B cell (primary cell): ENCODE measurements around the gene SLC37A1. TPM values are rescaled to one million over a fixed set of nuclear protein-coding genes. Genes with fewer than 3 reads are reported as not detected.

ENCODE experiments used
- ATAC-seq: fragments of 200-7000 bp; cut with Tn5 transposase; one replicate; pipeline ENCODE4 v1.10.0; 2021; ENCODE audit warnings: low read depth, mild to moderate bottlenecking, moderate number of reproducible peaks, moderate library complexity
- CTCF ChIA-PET: fragments of 350-600 bp; sonication (Branson Sonifier 250); formaldehyde crosslinking; loops from one replicate; lab custom pipeline; 2021; ENCODE audit warnings: antibody characterized with exemption, inconsistent platforms; lab: Charles Lee
- POLR2A ChIA-PET: fragments of 350-600 bp; sonication (Branson Sonifier 250); formaldehyde crosslinking; loops from one replicate; lab custom pipeline; 2021; ENCODE audit warnings: antibody characterized with exemption; lab: Charles Lee
- DNase-seq: peaks from one replicate; pipeline ENCODE4 v3.0.0; 2013
- H2AFZ ChIP-seq: 2 replicates; pipeline ENCODE4 v1.6.1; 2012; ENCODE audit warnings: mild to moderate bottlenecking, low read depth, low read length; ENCODE audit not compliant: insufficient read depth, poor library complexity, severe bottlenecking
- H3K27ac ChIP-seq, 2 donors: 1 replicate in 1 of 2; 2 replicates in 1 of 2; pipeline ENCODE4 v1.5.1; 2012 to 2013; ENCODE audit warnings: low read length in 2 of 2, mild to moderate bottlenecking in 2 of 2, moderate library complexity in 1 of 2
- H3K27me3 ChIP-seq, 4 experiments: fragments of 200-600 bp in 1 of 4; sonication (generic) in 1 of 4; replicated peaks in 1 of 4; 1 replicate in 2 of 4; 2 replicates in 2 of 4; pipeline versions ENCODE4 v1.6.1 to v1.7.0; 2013 to 2016; ENCODE audit warnings: low read length in 3 of 4, mild to moderate bottlenecking in 2 of 4, mixed read lengths in 1 of 4, moderate library complexity in 1 of 4; ENCODE audit not compliant: insufficient read depth in 4 of 4, control insufficient read depth in 3 of 4; ENCODE audit errors: control extremely low read depth in 1 of 4
- H3K36me3 ChIP-seq, 2 experiments: replicated peaks in 1 of 2; 1 replicate in 1 of 2; 2 replicates in 1 of 2; pipeline versions ENCODE4 v1.6.1 to v1.7.1; 2013; ENCODE audit warnings: low read length in 1 of 2; ENCODE audit not compliant: insufficient read depth in 2 of 2, control insufficient read depth in 1 of 2; ENCODE audit errors: control extremely low read depth in 1 of 2, extremely low read depth in 1 of 2
- H3K4me1 ChIP-seq, 2 donors: fragments of 200-600 bp in 1 of 2; sonication (generic) in 1 of 2; 1 replicate in 1 of 2; 2 replicates in 1 of 2; pipeline versions ENCODE4 v1.5.1 to v1.6.1; 2013 to 2017; ENCODE audit warnings: low read length in 2 of 2; ENCODE audit not compliant: control insufficient read depth in 2 of 2, insufficient read depth in 2 of 2
- H3K4me2 ChIP-seq: replicated peaks from 2 replicates; pipeline ENCODE3; 2012; ENCODE audit warnings: mild to moderate bottlenecking, low read depth, low read length; ENCODE audit not compliant: poor library complexity, severe bottlenecking
- H3K4me3 ChIP-seq, 5 experiments: fragments of 200-600 bp in 1 of 5; sonication (generic) in 1 of 5; 1 replicate in 3 of 5; 2 replicates in 2 of 5; pipeline versions ENCODE4 v1.5.1 to v1.7.0; 2011 to 2016; ENCODE audit warnings: low read length in 4 of 5, mild to moderate bottlenecking in 4 of 5, low read depth in 2 of 5, control low read depth in 1 of 5, moderate library complexity in 1 of 5; ENCODE audit not compliant: insufficient read depth in 1 of 5; ENCODE audit errors: control extremely low read depth in 1 of 5, extremely low read depth in 1 of 5
- H3K79me2 ChIP-seq: fragments of 200-600 bp; sonication (generic); one replicate; pipeline ENCODE4 v1.6.0; 2016; ENCODE audit warnings: low read length; ENCODE audit not compliant: control insufficient read depth, insufficient read depth
- H3K9ac ChIP-seq: fragments of 200-600 bp; sonication (generic); 2 replicates; pipeline ENCODE4 v1.6.1; 2017; ENCODE audit warnings: mild to moderate bottlenecking, low read length, moderate library complexity
- H3K9me3 ChIP-seq, 3 donors: one replicate each; pipeline versions ENCODE4 v1.6.1 to v1.7.1; 2013; ENCODE audit warnings: low read length in 2 of 3; ENCODE audit not compliant: control insufficient read depth in 2 of 3, insufficient read depth in 1 of 3; ENCODE audit errors: control extremely low read depth in 1 of 3
- H4K20me1 ChIP-seq: 2 replicates; pipeline ENCODE4 v1.6.0; 2012; ENCODE audit warnings: mild to moderate bottlenecking, low read length; ENCODE audit not compliant: insufficient read depth, control insufficient read depth, poor library complexity, severe bottlenecking
- H3K27ac Mint-ChIP-seq: one replicate; pipeline ENCODE4 v1.8.0; 2021; ENCODE audit warnings: mixed read lengths
- H3K27me3 Mint-ChIP-seq: one replicate; pipeline ENCODE4 v1.8.0; 2021; ENCODE audit warnings: mixed read lengths
- H3K4me1 Mint-ChIP-seq: one replicate; pipeline ENCODE4 v1.8.0; 2021; ENCODE audit warnings: mixed read lengths
- H3K4me3 Mint-ChIP-seq: one replicate; pipeline ENCODE4 v1.8.0; 2021; ENCODE audit warnings: mixed read lengths
- H3K9me3 Mint-ChIP-seq: one replicate; pipeline ENCODE4 v1.8.0; 2022; ENCODE audit warnings: mixed read lengths; ENCODE audit not compliant: insufficient read depth
- EZH2 ChIP-seq: IDR thresholded peaks from 2 replicates; pipeline ENCODE4 v1.6.1; 2012; ENCODE audit warnings: borderline replicate concordance, low read depth, mild to moderate bottlenecking, moderate library complexity, low read length; ENCODE audit not compliant: insufficient read depth, poor library complexity, severe bottlenecking
- WGBS: methylation state at CpG from one replicate; pipeline ENCODE4 v1.1.5; 2013; ENCODE audit warnings: missing lambda C conversion rate; ENCODE audit not compliant: insufficient coverage; 5-methylcytosine and 5-hydroxymethylcytosine counted together
- intact Hi-C: fragments of 100-400 bp; cut with micrococcal nuclease; formaldehyde crosslinking; loops from one replicate; pipeline ENCODE4 v1.10.0; 2022
- polyA plus RNA-seq: library from polyadenylated mRNA; depleted of rRNA; stranded (reverse); fragments of >200 nt; gene quantifications from 2 replicates; pipeline ENCODE4 v1.2.3, GENCODE V29; 2012
- total RNA-seq, 2 donors: library from RNA; stranded (reverse); fragments of 120-200 nt in 1 of 2; gene quantifications; 1 replicate in 1 of 2; 2 replicates in 1 of 2; pipeline versions ENCODE4 v1.2.3 to v1.2.4, GENCODE V29; 2013 to 2022
- TF ChIP-seq, protein P1 (sequence below): fragments of 200-600 bp; IDR thresholded peaks from one replicate; pipeline ENCODE4 v1.8.0; 2022; ENCODE audit warnings: antibody characterized with exemption, mild to moderate bottlenecking

Gene SLC37A1
- total and polyA plus RNA-seq, 2 donors (not counting 1 experiment from before 2014, with no cell fraction given), result 38.1 to 60.2 TPM

GRCh38 chr21:42533306-42533962, 19.8 kb downstream of the SLC37A1 start:
- ATAC-seq (no peak), DNase-seq (no peak)
- Mint-ChIP-seq H3K27me3 (no peaks in the 10 kb centered on the region), H3K4me3 (peak overlapping the region; percentile 72), H3K4me1 (peaks cover 87% of the 10 kb centered on the region), H3K9me3 (no peaks in the 10 kb centered on the region), H3K27ac (peak overlapping the region; percentile 94)
- Histone ChIP-seq H3K27ac (peak overlapping the region; percentile 86 to 88), H2AFZ (no peak overlapping the region), H3K27me3 (no peaks in the 10 kb centered on the region), H3K4me1 (peaks cover 54 to 58% of the 10 kb centered on the region in 2 donors), H3K79me2 (peaks cover 73% of the 10 kb centered on the region), H3K36me3 (peaks cover 0 to 15% of the 10 kb centered on the region in 2 experiments), H3K9ac (no peak overlapping the region), H3K4me3 (no peak overlapping the region), H3K4me2 (peak overlapping the region; percentile 73), H4K20me1 (peaks cover 2% of the 10 kb centered on the region), H3K9me3 (no peaks in the 10 kb centered on the region)
- CTCF ChIA-PET, result interaction anchor here (2.4 kb wide), 1 partner anchor 19 kb away, joined by 10 read pairs; the partner anchor contains the start of gene SLC37A1
- POLR2A ChIA-PET, result interaction anchor here (0.8 kb wide), 1 partner anchor 245 kb away, joined by 3 read pairs; no protein-coding TSS in a partner anchor
- 97% methylated on average over 9 of the region's 13 CpGs for WGBS
- intact Hi-C loops, result loop anchor here (10.0 kb wide), 1 partner anchor 609 kb away; no protein-coding TSS in a partner anchor
- no peak for TF ChIP-seq EZH2
- TF ChIP-seq, protein P1, sequence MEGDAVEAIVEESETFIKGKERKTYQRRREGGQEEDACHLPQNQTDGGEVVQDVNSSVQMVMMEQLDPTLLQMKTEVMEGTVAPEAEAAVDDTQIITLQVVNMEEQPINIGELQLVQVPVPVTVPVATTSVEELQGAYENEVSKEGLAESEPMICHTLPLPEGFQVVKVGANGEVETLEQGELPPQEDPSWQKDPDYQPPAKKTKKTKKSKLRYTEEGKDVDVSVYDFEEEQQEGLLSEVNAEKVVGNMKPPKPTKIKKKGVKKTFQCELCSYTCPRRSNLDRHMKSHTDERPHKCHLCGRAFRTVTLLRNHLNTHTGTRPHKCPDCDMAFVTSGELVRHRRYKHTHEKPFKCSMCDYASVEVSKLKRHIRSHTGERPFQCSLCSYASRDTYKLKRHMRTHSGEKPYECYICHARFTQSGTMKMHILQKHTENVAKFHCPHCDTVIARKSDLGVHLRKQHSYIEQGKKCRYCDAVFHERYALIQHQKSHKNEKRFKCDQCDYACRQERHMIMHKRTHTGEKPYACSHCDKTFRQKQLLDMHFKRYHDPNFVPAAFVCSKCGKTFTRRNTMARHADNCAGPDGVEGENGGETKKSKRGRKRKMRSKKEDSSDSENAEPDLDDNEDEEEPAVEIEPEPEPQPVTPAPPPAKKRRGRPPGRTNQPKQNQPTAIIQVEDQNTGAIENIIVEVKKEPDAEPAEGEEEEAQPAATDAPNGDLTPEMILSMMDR, result no peak

- intact Hi-C loops, result loop anchor here (1.0 to 10.0 kb wide), 3 partner anchors 10 to 609 kb away; no protein-coding TSS in a partner anchor
- ChIA-PET CTCF (interaction anchor here (1.0 to 5.9 kb wide), 4 partner anchors 9 to 197 kb away, joined by 4 to 59 read pairs (median 30); partner anchors contain the start of gene SLC37A1), POLR2A (interaction anchor here (0.8 to 2.4 kb wide), 2 partner anchors 9 to 244 kb away, joined by 3 to 20 read pairs; no protein-coding TSS in a partner anchor)
- peak overlapping the region; percentile 73 for H3K4me2 ChIP-seq
- peaks cover 87% of the 10 kb centered on the region for H3K4me1 Mint-ChIP-seq
- 83% methylated on average over 3 of the region's 4 CpGs for WGBS
- H3K4me1 ChIP-seq, result peaks cover 51 to 56% of the 10 kb centered on the region in 2 donors
- peak overlapping the region in 4 of 5 experiments; percentile 34 to 52 (median 42) for H3K4me3 ChIP-seq
- TF ChIP-seq, protein P1, result no peak
- no peak for TF ChIP-seq EZH2
- H3K9me3 Mint-ChIP-seq, result no peaks in the 10 kb centered on the region
- H3K27me3 Mint-ChIP-seq, result no peaks in the 10 kb centered on the region
- peak overlapping the region; percentile 52 for H3K9ac ChIP-seq
- DNase-seq (no peak), ATAC-seq (no peak)
- H3K36me3 ChIP-seq, result peaks cover 0 to 17% of the 10 kb centered on the region in 2 experiments
- peaks cover 72% of the 10 kb centered on the region for H3K79me2 ChIP-seq
- peak overlapping the region; percentile 72 for H3K4me3 Mint-ChIP-seq
- no peaks in the 10 kb centered on the region for H3K9me3 ChIP-seq
- no peak overlapping the region for H2AFZ ChIP-seq
- H3K27me3 ChIP-seq, result no peaks in the 10 kb centered on the region
- H4K20me1 ChIP-seq, result peaks cover 7% of the 10 kb centered on the region
- H3K27ac ChIP-seq, result peak overlapping the region; percentile 86 to 88
- peak overlapping the region; percentile 84 for H3K27ac Mint-ChIP-seq
Measured at GRCh38 chr21:42533963-42534355, 20.3 kb downstream of the SLC37A1 start.
